ENCODE data around the gene PIAS1. TPM values are rescaled to one million over a fixed set of nuclear protein-coding genes. Genes with fewer than 3 reads are reported as not detected.

PIAS1 gene
- total RNA-seq, 1 experiment from 2014 or later, result 32.9 TPM

GRCh38 chr15:68034719-68035293 is 19.3 kb upstream of the PIAS1 start:
- Mint-ChIP-seq H3K36me3 (ENCODE audit: insufficient read depth, unreplicated experiment) (peaks cover 7% of the 10 kb centered on the region), H3K27ac (ENCODE audit: low read depth, unreplicated experiment) (peak overlapping the region; percentile 24), H3K4me1 (ENCODE audit: insufficient read depth, unreplicated experiment) (peaks cover 9% of the 10 kb centered on the region), H3K27me3 (ENCODE audit: insufficient read depth, unreplicated experiment) (no peaks in the 10 kb centered on the region), H3K9me3 (ENCODE audit: unreplicated experiment) (peaks cover 12% of the 10 kb centered on the region), H3K4me3 (ENCODE audit: unreplicated experiment) (no peak overlapping the region)
- ChIA-PET POLR2A (interaction anchor here (0.6 kb wide), 1 partner anchor 79 kb away, joined by 3 read pairs; no protein-coding TSS in a partner anchor), CTCF (no interaction called here)
- intact Hi-C loops (cut with micrococcal nuclease), result no loop called here
- TF ChIP-seq CTCF (IDR thresholded peaks at IDR 0.05; ENCODE audit: unreplicated experiment), result no peak
- no peak for DNase-seq (ENCODE audit: unreplicated experiment)
- no TSS peak for BruUV-seq (replicated peaks)

- no peak for DNase-seq (ENCODE audit: unreplicated experiment)
- ChIA-PET POLR2A (interaction anchor here (0.6 kb wide), 2 partner anchors 57 to 175 kb away, joined by 3 to 4 read pairs; no protein-coding TSS in a partner anchor), CTCF (no interaction called here)
- intact Hi-C loops (cut with micrococcal nuclease), result no loop called here
- no peak overlapping the region for H3K27ac Mint-ChIP-seq (ENCODE audit: low read depth, unreplicated experiment)
- TF ChIP-seq CTCF (IDR thresholded peaks at IDR 0.05; ENCODE audit: unreplicated experiment), result no peak
- no TSS peak for BruUV-seq (replicated peaks)
- no peak overlapping the region for H3K4me3 Mint-ChIP-seq (ENCODE audit: unreplicated experiment)
- H3K9me3 Mint-ChIP-seq (ENCODE audit: unreplicated experiment), result peaks cover 18% of the 10 kb centered on the region
- no peaks in the 10 kb centered on the region for H3K27me3 Mint-ChIP-seq (ENCODE audit: insufficient read depth, unreplicated experiment)
- peaks cover 7% of the 10 kb centered on the region for H3K36me3 Mint-ChIP-seq (ENCODE audit: insufficient read depth, unreplicated experiment)
- H3K4me1 Mint-ChIP-seq (ENCODE audit: insufficient read depth, unreplicated experiment), result no peaks in the 10 kb centered on the region
These were observed 15.9 kb upstream of the PIAS1 start for GRCh38 chr15:68038246-68038645.

- Mint-ChIP-seq H3K36me3 (ENCODE audit: insufficient read depth, unreplicated experiment) (peaks cover under 1% of the 10 kb centered on the region), H3K27ac (ENCODE audit: low read depth, unreplicated experiment) (no peak overlapping the region), H3K9me3 (ENCODE audit: unreplicated experiment) (peaks cover 18% of the 10 kb centered on the region), H3K4me3 (ENCODE audit: unreplicated experiment) (no peak overlapping the region), H3K27me3 (ENCODE audit: insufficient read depth, unreplicated experiment) (no peaks in the 10 kb centered on the region), H3K4me1 (ENCODE audit: insufficient read depth, unreplicated experiment) (no peaks in the 10 kb centered on the region)
- ChIA-PET POLR2A (no interaction called here), CTCF (no interaction called here)
- BruUV-seq (replicated peaks), result no TSS peak
- DNase-seq (ENCODE audit: unreplicated experiment), result no peak
- intact Hi-C loops (cut with micrococcal nuclease), result no loop called here
- TF ChIP-seq CTCF (IDR thresholded peaks at IDR 0.05; ENCODE audit: unreplicated experiment), result no peak
These were observed 14.0 kb upstream of the PIAS1 start for GRCh38 chr15:68040144-68040543.

GRCh38 chr15:68042156-68042854 is 11.8 kb upstream of the PIAS1 start:
- no TSS peak for BruUV-seq (replicated peaks)
- ChIA-PET POLR2A (no interaction called here), CTCF (no interaction called here)
- Mint-ChIP-seq H3K27me3 (ENCODE audit: insufficient read depth, unreplicated experiment) (no peaks in the 10 kb centered on the region), H3K4me1 (ENCODE audit: insufficient read depth, unreplicated experiment) (no peaks in the 10 kb centered on the region), H3K27ac (ENCODE audit: low read depth, unreplicated experiment) (no peak overlapping the region), H3K4me3 (ENCODE audit: unreplicated experiment) (no peak overlapping the region), H3K9me3 (ENCODE audit: unreplicated experiment) (peaks cover 13% of the 10 kb centered on the region), H3K36me3 (ENCODE audit: insufficient read depth, unreplicated experiment) (no peaks in the 10 kb centered on the region)
- no peak for DNase-seq (ENCODE audit: unreplicated experiment)
- no peak for TF ChIP-seq CTCF (IDR thresholded peaks at IDR 0.05; ENCODE audit: unreplicated experiment)
- intact Hi-C loops (cut with micrococcal nuclease), result no loop called here
